Measurements from ENCODE around the gene GDI2. TPM values are rescaled to one million over a fixed set of nuclear protein-coding genes. Genes with fewer than 3 reads are reported as not detected.
A peak's percentile ranks its signal among the peaks of the same experiment; 100 is the strongest.

Gene GDI2
- total and polyA plus RNA-seq, 9 of the 15 experiments (the other 6 are each of a cell fraction or from before 2014, with no cell fraction given), result 262 to 424 (median 287) TPM

DNA sequence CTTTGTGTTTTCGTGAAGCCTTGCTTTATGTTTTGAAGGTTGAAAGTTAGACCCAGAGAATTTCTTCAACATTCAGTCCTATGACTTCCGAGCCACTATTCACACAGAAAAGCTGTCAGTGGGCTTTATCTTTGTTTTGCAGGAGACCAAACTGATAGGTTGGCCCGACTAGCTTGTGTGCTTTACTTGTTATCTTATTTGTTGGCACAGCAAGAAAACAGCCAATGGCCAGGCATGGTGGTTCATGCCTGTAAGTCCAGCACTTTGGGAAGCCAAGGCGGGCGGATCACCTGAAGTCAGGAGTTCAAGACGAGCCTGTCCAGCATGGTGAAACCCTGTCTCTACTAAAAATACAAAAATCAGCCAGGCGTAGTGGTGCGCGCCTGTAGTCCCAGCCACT, 16.0 kb upstream of the GDI2 start (continued):
- peak in 1 of 2 experiments; percentile 29 for TF ChIP-seq E2F6 (IDR thresholded peaks at IDR 0.05; ENCODE audit: borderline replicate concordance in 1 of 2, extremely low read depth in 1 of 2, insufficient read depth in 1 of 2, insufficient read length in 1 of 2, low read depth in 1 of 2, low read length in 1 of 2, poor library complexity in 1 of 2, severe bottlenecking in 1 of 2)
- TF ChIP-seq CCNT2 (IDR thresholded peaks at IDR 0.05; ENCODE audit: borderline replicate concordance, extremely low read depth, insufficient read length, low read depth, low read length), result no peak
- peak; percentile 46; the same call in 1 of the 2 replicates for TF ChIP-seq CC2D1A (IDR thresholded peaks at IDR 0.05)
- peak; percentile 74 for TF ChIP-seq CBFA2T3 (IDR thresholded peaks at IDR 0.05)
- TF ChIP-seq ZNF224 (CRISPR knock-in tag; IDR thresholded peaks at IDR 0.05), result no peak
- TF ChIP-seq EHMT2 (IDR thresholded peaks at IDR 0.05), result peak; percentile 42; the same call in 1 of the 2 replicates
- no peak for TF ChIP-seq E2F4 (CRISPR knock-in tag; IDR thresholded peaks at IDR 0.05; ENCODE audit: low read depth)
- 0 out of 2 replicates have a peak, but pooled peaks have one; percentile 37 for TF ChIP-seq MBD2 (IDR thresholded peaks at IDR 0.05; ENCODE audit: borderline replicate concordance, low read depth)
- TF ChIP-seq SMAD3 (CRISPR knock-in tag; conservative IDR thresholded peaks at IDR 0.05), result no peak
- no peak for TF ChIP-seq E2F3 (CRISPR knock-in tag; IDR thresholded peaks at IDR 0.05)
- peak; percentile 30; the same call in 1 of the 2 replicates for TF ChIP-seq LEF1 (IDR thresholded peaks at IDR 0.05)
- no peak for TF ChIP-seq ZNF780A (CRISPR knock-in tag; IDR thresholded peaks at IDR 0.05)
- no peak for TF ChIP-seq CTCF (IDR thresholded peaks at IDR 0.05 in 2 of 3, conservative IDR thresholded peaks at IDR 0.05 in 1 of 3; ENCODE audit: insufficient read depth in 2 of 3, low read depth in 1 of 3, low read length in 3 of 3)
- TF ChIP-seq MLLT1 (IDR thresholded peaks at IDR 0.05), result peak in 1 of 2 experiments; percentile 42; a peak in 1 of 4 replicates
- no peak for TF ChIP-seq NCOA6 (IDR thresholded peaks at IDR 0.05)
- 0 out of 4 replicates have a peak, but pooled peaks of 1 of the 2 experiments have one; percentile 24 for TF ChIP-seq RCOR1 (IDR thresholded peaks at IDR 0.05; ENCODE audit: borderline replicate concordance in 1 of 2, low read depth in 2 of 2, low read length in 2 of 2)
- TF ChIP-seq, protein P1, sequence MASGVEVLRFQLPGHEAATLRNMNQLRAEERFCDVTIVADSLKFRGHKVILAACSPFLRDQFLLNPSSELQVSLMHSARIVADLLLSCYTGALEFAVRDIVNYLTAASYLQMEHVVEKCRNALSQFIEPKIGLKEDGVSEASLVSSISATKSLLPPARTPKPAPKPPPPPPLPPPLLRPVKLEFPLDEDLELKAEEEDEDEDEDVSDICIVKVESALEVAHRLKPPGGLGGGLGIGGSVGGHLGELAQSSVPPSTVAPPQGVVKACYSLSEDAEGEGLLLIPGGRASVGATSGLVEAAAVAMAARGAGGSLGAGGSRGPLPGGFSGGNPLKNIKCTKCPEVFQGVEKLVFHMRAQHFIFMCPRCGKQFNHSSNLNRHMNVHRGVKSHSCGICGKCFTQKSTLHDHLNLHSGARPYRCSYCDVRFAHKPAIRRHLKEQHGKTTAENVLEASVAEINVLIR (CRISPR knock-in tag; IDR thresholded peaks at IDR 0.05), result no peak
- no peak for TF ChIP-seq ZNF57 (CRISPR knock-in tag; IDR thresholded peaks at IDR 0.05)
- TF ChIP-seq L3MBTL2 (IDR thresholded peaks at IDR 0.05), result peak; percentile 86
- TF ChIP-seq ZNF316 (IDR thresholded peaks at IDR 0.05), result 0 out of 2 replicates have a peak, but pooled peaks have one; percentile 10
- TF ChIP-seq OTX1 (CRISPR knock-in tag; IDR thresholded peaks at IDR 0.05), result no peak
- TF ChIP-seq FOXA3 (CRISPR knock-in tag; conservative IDR thresholded peaks at IDR 0.05 in 1 of 2, IDR thresholded peaks at IDR 0.05 in 1 of 2), result 0 out of 4 replicates have a peak, but pooled peaks of 1 of the 2 experiments have one; percentile 31
- TF ChIP-seq ZNF699 (CRISPR knock-in tag; IDR thresholded peaks at IDR 0.05; ENCODE audit: insufficient replicate concordance), result no peak

Data from K562 (cell line).